HepG2 (cell line): ENCODE measurements around the gene MLNR. TPM values are rescaled to one million over a fixed set of nuclear protein-coding genes. Genes with fewer than 3 reads are reported as not detected.

Source experiments
- ATAC-seq: fragments of 200-7000 bp; cut with Tn5 transposase; 3 replicates; pipeline ENCODE4 v1.9.1; 2020; ENCODE audit warnings: mild to moderate bottlenecking, moderate library complexity
- BruUV-seq: library from RNA; stranded (reverse); fragments of 400-500 nt; replicated peaks from 2 replicates; lab custom pipeline; 2021; lab: Mats Ljungman, UMichigan
- CTCF ChIA-PET: fragments of 300-600 bp; formaldehyde crosslinking; extraction: SDS; loops from one replicate; lab custom pipeline; 2021; ENCODE audit warnings: low total read pairs, inconsistent platforms, low intra/inter-chr PET ratio; lab: Yijun Ruan, JAX
- POLR2A ChIA-PET: fragments of 350-600 bp; sonication (Branson Sonifier 250); formaldehyde crosslinking; loops from one replicate; lab custom pipeline; 2020; ENCODE audit warnings: antibody characterized with exemption, inconsistent platforms; lab: Yijun Ruan, JAX
- DNase-seq: peaks from one replicate; pipeline ENCODE4 v3.0.0-alpha.2; 2015; ENCODE audit warnings: low spot score
- FAIRE-seq: peaks from 3 replicates; lab custom pipeline; 2011; peaks lifted over from hg19 to GRCh38; lab: Jason Lieb, UNC
- H2AFZ ChIP-seq: one replicate; pipeline ENCODE4 v1.6.1; 2011; ENCODE audit warnings: low read length, inconsistent platforms
- H3K27ac ChIP-seq: fragments of 300-600 bp; 3 replicates; pipeline ENCODE4 v1.8.0; 2011; ENCODE audit warnings: mixed run types, mild to moderate bottlenecking, mixed read lengths, low read length, inconsistent platforms; ENCODE audit not compliant: insufficient read depth; ENCODE audit errors: extremely low read length
- H3K27me3 ChIP-seq, 2 experiments: fragments of 200-600 bp in 1 of 2; 2 replicates in 1 of 2; 3 replicates in 1 of 2; pipeline versions ENCODE4 v1.6.0 to v1.8.0; 2011; ENCODE audit warnings: low read length in 2 of 2, mild to moderate bottlenecking in 2 of 2, moderate library complexity in 2 of 2, inconsistent platforms in 1 of 2; ENCODE audit not compliant: insufficient read depth in 2 of 2, control insufficient read depth in 1 of 2
- H3K36me3 ChIP-seq, 2 experiments: fragments of 200-600 bp in 1 of 2; replicated peaks in 1 of 2; 2 replicates in 1 of 2; 3 replicates in 1 of 2; pipeline versions ENCODE4 v1.5.1 to v1.8.0; 2011; ENCODE audit warnings: low read length in 2 of 2, inconsistent platforms in 1 of 2; ENCODE audit not compliant: insufficient read depth in 2 of 2, control insufficient read depth in 1 of 2
- H3K4me1 ChIP-seq: 2 replicates; pipeline ENCODE4 v1.5.1; 2012; ENCODE audit warnings: low read length, inconsistent platforms; ENCODE audit not compliant: insufficient read depth
- H3K4me2 ChIP-seq: 2 replicates; pipeline ENCODE4 v1.6.0; 2011; ENCODE audit warnings: low read depth, low read length, inconsistent platforms
- H3K4me3 ChIP-seq, 3 experiments: fragments of 200-600 bp in 1 of 3; sonication (generic), shearing (Covaris generic) in 1 of 3; replicated peaks in 1 of 3; 2 replicates each; pipeline ENCODE4 v1.5.1; 2011 to 2016; ENCODE audit warnings: low read length in 3 of 3, inconsistent platforms in 2 of 3, low read depth in 2 of 3, mild to moderate bottlenecking in 2 of 3, control low read depth in 1 of 3, mixed read lengths in 1 of 3; ENCODE audit not compliant: insufficient read depth in 1 of 3
- H3K79me2 ChIP-seq: one replicate; pipeline ENCODE4 v1.6.1; 2011; ENCODE audit warnings: low read length, inconsistent platforms; ENCODE audit not compliant: insufficient read depth
- H3K9ac ChIP-seq: 2 replicates; pipeline ENCODE4 v1.6.0; 2011; ENCODE audit warnings: mild to moderate bottlenecking, low read depth, low read length, inconsistent platforms; ENCODE audit not compliant: insufficient read depth
- H3K9me3 ChIP-seq: 2 replicates; pipeline ENCODE4 v1.5.1; 2012; ENCODE audit warnings: mild to moderate bottlenecking, low read length
- H4K20me1 ChIP-seq: 2 replicates; pipeline ENCODE4 v1.6.0; 2011; ENCODE audit warnings: inconsistent platforms, mild to moderate bottlenecking, low read length, moderate library complexity; ENCODE audit not compliant: insufficient read depth
- CEBPB ChIP-seq: IDR thresholded peaks from 2 replicates; pipeline ENCODE4 v1.6.1; 2011; ENCODE audit warnings: low read depth, low read length, improper control_type of control experiment, borderline replicate concordance
- HNRNPUL1 ChIP-seq: fragments of 200-400 bp; formaldehyde crosslinking; IDR thresholded peaks from 2 replicates; pipeline ENCODE4 v1.6.1; 2017; ENCODE audit warnings: low read depth, mild to moderate bottlenecking, low read length, moderate library complexity
- JUNB ChIP-seq: sonication (generic); formaldehyde crosslinking; IDR thresholded peaks from 2 replicates; pipeline ENCODE4 v1.8.0; 2022; ENCODE audit warnings: missing genetic modification reagents, mild to moderate bottlenecking, borderline replicate concordance
- MYC ChIP-seq: sonication (generic); formaldehyde crosslinking; IDR thresholded peaks from 2 replicates; pipeline ENCODE4 v1.9.0; 2021; ENCODE audit warnings: missing genetic modification reagents, borderline replicate concordance
- THYN1 ChIP-seq: sonication (generic); formaldehyde crosslinking; IDR thresholded peaks from 2 replicates; pipeline ENCODE4 v1.8.1; 2023; ENCODE audit warnings: low read depth, mild to moderate bottlenecking, moderate library complexity, missing genetic modification reagents, borderline replicate concordance
- ZNF232 ChIP-seq: sonication (generic); formaldehyde crosslinking; IDR thresholded peaks from 2 replicates; pipeline ENCODE4 v1.4.0; 2020; ENCODE audit warnings: missing genetic modification reagents, borderline replicate concordance
- ZNF777 ChIP-seq: sonication (generic); formaldehyde crosslinking; IDR thresholded peaks from 2 replicates; pipeline ENCODE4 v1.4.0; 2020; ENCODE audit warnings: missing genetic modification reagents
- WGBS: methylation state at CpG from one replicate; pipeline ENCODE4 v1.1.6; 2017; ENCODE audit warnings: low lambda C conversion rate; 5-methylcytosine and 5-hydroxymethylcytosine counted together
- in situ Hi-C: cut with HindIII; loops from 2 replicates; pipeline ENCODE4 v1.10.0; 2017; ENCODE audit warnings: low pct_unique_long_range_greater_than_20kb; ENCODE audit not compliant: extremely low pct_ligation_motif_present
- intact Hi-C: fragments of 100-400 bp; cut with micrococcal nuclease; formaldehyde crosslinking; loops from one replicate; pipeline ENCODE4 v1.10.0; 2022; ENCODE audit not compliant: unreplicated experiment
- polyA plus RNA-seq, 8 experiments: library from polyadenylated mRNA; depleted of rRNA in 3 of 8; stranded (reverse) in 7 of 8; unstranded in 1 of 8; fragments of >200 nt; fragmentation: Illumina TruSeq in 4 of 8; extraction: Trizol in 4 of 8; gene quantifications; 2 replicates each; pipeline versions ENCODE4 v1.2.1 to v1.2.3, GENCODE V29; 2011 to 2016; ENCODE audit warnings: low read depth in 4 of 8, missing spikeins in 1 of 8, mixed read lengths in 1 of 8; ENCODE audit not compliant: insufficient read depth in 1 of 8
- total RNA-seq, 5 experiments: library from RNA; depleted of rRNA; stranded (reverse); fragments of >200 nt; fragmentation: Illumina TruSeq; extraction: Trizol; gene quantifications; 2 replicates each; pipeline ENCODE4 v1.2.3, GENCODE V29; 2016; ENCODE audit warnings: low read depth in 1 of 5
- TF ChIP-seq, protein P1 (sequence below): IDR thresholded peaks from 2 replicates; pipeline ENCODE4 v1.6.1; 2016; ENCODE audit warnings: low read depth
- TF ChIP-seq, protein P2 (sequence below): sonication (generic); formaldehyde crosslinking; IDR thresholded peaks from 2 replicates; pipeline ENCODE4 v1.5.0; 2020; ENCODE audit warnings: mild to moderate bottlenecking, missing genetic modification reagents, moderate library complexity
- TF ChIP-seq, protein P3 (sequence below): sonication (generic); formaldehyde crosslinking; IDR thresholded peaks from 2 replicates; pipeline ENCODE4 v1.8.0; 2022; ENCODE audit warnings: mild to moderate bottlenecking, missing genetic modification reagents, moderate library complexity
- TF ChIP-seq, protein P4 (sequence below): sonication (generic); formaldehyde crosslinking; IDR thresholded peaks from 2 replicates; pipeline ENCODE4 v1.4.0; 2020; ENCODE audit warnings: missing genetic modification reagents, borderline replicate concordance

Gene MLNR
- total and polyA plus RNA-seq, 2 of the 13 experiments (the other 11 are each of a cell fraction or from before 2014, with no cell fraction given) = 0.46 TPM; not detected in 1

DNA sequence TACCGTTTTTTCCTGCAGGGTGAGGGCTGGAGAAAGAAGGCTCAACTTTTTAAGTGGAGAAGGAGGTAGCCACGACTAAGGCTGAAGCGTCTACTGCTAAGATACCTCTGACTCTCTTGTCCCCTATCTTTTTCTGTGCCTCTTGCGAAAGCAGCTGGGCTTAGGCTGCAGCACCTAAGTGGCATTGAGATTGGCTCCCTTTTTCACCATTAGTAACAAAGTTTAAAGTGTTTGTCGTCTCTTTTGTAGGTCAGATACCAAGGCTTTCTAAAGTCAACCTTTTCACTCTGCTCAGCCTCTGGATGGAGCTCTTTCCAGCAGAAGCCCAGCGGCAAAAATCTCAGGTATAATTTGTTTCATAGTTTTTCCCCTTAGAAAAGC lies 28.5 kb downstream of the MLNR start (continued):
- TF ChIP-seq, protein P1, sequence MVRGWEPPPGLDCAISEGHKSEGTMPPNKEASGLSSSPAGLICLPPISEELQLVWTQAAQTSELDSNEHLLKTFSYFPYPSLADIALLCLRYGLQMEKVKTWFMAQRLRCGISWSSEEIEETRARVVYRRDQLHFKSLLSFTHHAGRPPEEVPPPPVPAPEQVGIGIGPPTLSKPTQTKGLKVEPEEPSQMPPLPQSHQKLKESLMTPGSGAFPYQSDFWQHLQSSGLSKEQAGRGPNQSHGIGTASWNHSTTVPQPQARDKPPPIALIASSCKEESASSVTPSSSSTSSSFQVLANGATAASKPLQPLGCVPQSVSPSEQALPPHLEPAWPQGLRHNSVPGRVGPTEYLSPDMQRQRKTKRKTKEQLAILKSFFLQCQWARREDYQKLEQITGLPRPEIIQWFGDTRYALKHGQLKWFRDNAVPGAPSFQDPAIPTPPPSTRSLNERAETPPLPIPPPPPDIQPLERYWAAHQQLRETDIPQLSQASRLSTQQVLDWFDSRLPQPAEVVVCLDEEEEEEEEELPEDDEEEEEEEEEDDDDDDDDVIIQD (CRISPR knock-in tag) = no peak
- TF ChIP-seq ZNF777 (CRISPR knock-in tag) (0 out of 2 replicates have a peak, but pooled peaks have one; percentile 25), THYN1 (CRISPR knock-in tag) (no peak), MYC (no peak), JUNB (CRISPR knock-in tag) (no peak), ZNF232 (CRISPR knock-in tag) (no peak), CEBPB (peak; percentile 47; the same call in 1 of the 2 replicates)
- TF ChIP-seq, protein P2, sequence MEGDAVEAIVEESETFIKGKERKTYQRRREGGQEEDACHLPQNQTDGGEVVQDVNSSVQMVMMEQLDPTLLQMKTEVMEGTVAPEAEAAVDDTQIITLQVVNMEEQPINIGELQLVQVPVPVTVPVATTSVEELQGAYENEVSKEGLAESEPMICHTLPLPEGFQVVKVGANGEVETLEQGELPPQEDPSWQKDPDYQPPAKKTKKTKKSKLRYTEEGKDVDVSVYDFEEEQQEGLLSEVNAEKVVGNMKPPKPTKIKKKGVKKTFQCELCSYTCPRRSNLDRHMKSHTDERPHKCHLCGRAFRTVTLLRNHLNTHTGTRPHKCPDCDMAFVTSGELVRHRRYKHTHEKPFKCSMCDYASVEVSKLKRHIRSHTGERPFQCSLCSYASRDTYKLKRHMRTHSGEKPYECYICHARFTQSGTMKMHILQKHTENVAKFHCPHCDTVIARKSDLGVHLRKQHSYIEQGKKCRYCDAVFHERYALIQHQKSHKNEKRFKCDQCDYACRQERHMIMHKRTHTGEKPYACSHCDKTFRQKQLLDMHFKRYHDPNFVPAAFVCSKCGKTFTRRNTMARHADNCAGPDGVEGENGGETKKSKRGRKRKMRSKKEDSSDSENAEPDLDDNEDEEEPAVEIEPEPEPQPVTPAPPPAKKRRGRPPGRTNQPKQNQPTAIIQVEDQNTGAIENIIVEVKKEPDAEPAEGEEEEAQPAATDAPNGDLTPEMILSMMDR = 0 out of 2 replicates have a peak, but pooled peaks have one; percentile 32

DNA sequence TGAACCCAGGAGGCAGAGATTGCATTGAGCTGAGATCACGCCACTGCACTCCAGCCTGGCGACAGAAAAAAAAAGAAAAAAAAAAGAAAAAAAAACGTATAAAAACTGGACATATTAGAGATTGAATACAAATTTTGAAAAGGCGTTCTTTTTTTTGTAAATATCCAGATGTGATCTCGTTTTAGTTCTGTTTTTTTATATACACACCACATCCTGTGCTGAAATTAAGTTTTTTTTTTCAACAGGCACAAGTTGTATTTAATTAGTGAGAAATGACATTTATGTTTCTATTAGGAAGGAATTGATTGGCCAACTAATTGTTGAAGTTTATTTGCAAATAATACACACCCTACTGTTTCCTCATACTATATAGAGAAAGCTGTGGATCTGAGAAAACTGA lies 31.2 kb downstream of the MLNR start:
- ATAC-seq (no peak), FAIRE-seq (no peak), DNase-seq (no peak)
- ChIA-PET POLR2A (no interaction called here), CTCF (no interaction called here)
- Histone ChIP-seq H3K4me1 (peaks cover 18% of the 10 kb centered on the region), H3K4me2 (no peak overlapping the region), H3K9ac (no peak overlapping the region), H4K20me1 (no peaks in the 10 kb centered on the region), H3K4me3 (no peak overlapping the region), H2AFZ (no peak overlapping the region), H3K79me2 (peaks cover 7% of the 10 kb centered on the region), H3K27ac (no peak overlapping the region), H3K36me3 (peaks cover 5 to 24% of the 10 kb centered on the region in 2 experiments; a peak in 4 of 5 replicates), H3K9me3 (no peaks in the 10 kb centered on the region), H3K27me3 (no peaks in the 10 kb centered on the region; a peak in 1 of 5 replicates)
- BruUV-seq = no TSS peak
- TF ChIP-seq, protein P3, sequence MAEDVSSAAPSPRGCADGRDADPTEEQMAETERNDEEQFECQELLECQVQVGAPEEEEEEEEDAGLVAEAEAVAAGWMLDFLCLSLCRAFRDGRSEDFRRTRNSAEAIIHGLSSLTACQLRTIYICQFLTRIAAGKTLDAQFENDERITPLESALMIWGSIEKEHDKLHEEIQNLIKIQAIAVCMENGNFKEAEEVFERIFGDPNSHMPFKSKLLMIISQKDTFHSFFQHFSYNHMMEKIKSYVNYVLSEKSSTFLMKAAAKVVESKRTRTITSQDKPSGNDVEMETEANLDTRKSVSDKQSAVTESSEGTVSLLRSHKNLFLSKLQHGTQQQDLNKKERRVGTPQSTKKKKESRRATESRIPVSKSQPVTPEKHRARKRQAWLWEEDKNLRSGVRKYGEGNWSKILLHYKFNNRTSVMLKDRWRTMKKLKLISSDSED (CRISPR knock-in tag) = no peak
- TF ChIP-seq HNRNPUL1 = no peak
- TF ChIP-seq, protein P4, sequence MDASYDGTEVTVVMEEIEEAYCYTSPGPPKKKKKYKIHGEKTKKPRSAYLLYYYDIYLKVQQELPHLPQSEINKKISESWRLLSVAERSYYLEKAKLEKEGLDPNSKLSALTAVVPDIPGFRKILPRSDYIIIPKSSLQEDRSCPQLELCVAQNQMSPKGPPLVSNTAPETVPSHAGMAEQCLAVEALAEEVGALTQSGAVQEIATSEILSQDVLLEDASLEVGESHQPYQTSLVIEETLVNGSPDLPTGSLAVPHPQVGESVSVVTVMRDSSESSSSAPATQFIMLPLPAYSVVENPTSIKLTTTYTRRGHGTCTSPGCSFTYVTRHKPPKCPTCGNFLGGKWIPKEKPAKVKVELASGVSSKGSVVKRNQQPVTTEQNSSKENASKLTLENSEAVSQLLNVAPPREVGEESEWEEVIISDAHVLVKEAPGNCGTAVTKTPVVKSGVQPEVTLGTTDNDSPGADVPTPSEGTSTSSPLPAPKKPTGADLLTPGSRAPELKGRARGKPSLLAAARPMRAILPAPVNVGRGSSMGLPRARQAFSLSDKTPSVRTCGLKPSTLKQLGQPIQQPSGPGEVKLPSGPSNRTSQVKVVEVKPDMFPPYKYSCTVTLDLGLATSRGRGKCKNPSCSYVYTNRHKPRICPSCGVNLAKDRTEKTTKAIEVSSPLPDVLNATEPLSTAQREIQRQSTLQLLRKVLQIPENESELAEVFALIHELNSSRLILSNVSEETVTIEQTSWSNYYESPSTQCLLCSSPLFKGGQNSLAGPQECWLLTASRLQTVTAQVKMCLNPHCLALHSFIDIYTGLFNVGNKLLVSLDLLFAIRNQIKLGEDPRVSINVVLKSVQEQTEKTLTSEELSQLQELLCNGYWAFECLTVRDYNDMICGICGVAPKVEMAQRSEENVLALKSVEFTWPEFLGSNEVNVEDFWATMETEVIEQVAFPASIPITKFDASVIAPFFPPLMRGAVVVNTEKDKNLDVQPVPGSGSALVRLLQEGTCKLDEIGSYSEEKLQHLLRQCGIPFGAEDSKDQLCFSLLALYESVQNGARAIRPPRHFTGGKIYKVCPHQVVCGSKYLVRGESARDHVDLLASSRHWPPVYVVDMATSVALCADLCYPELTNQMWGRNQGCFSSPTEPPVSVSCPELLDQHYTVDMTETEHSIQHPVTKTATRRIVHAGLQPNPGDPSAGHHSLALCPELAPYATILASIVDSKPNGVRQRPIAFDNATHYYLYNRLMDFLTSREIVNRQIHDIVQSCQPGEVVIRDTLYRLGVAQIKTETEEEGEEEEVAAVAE = no peak
- in situ Hi-C loops (no loop called here), intact Hi-C loops (no loop called here)
- 93% methylated on average over 5 of the region's 5 CpGs for WGBS
